ENCODE results near the gene AFAP1L1. TPM values are rescaled to one million over a fixed set of nuclear protein-coding genes. Genes with fewer than 3 reads are reported as not detected.

The AFAP1L1 gene
- total and polyA plus RNA-seq, 2 of the 13 experiments (the other 11 are each of a cell fraction or from before 2014, with no cell fraction given): 0.38 to 1.0 TPM

GRCh38 chr5:149345147-149345891, 73.7 kb downstream of the AFAP1L1 start, which contains the start of gene GRPEL2 (continued):
- TF ChIP-seq ZSCAN29 (CRISPR knock-in tag; conservative IDR thresholded peaks at IDR 0.05) (no peak), SNRNP70 (IDR thresholded peaks at IDR 0.05; ENCODE audit: low read depth, low read length) (no peak), ZNF484 (CRISPR knock-in tag; IDR thresholded peaks at IDR 0.05; ENCODE audit: borderline replicate concordance, low read depth) (no peak), FOXK2 (IDR thresholded peaks at IDR 0.05) (peak; percentile 84), ZNF740 (CRISPR knock-in tag; IDR thresholded peaks at IDR 0.05) (no peak), REXO4 (CRISPR knock-in tag; IDR thresholded peaks at IDR 0.05; ENCODE audit: borderline replicate concordance) (no peak), NFKBIZ (CRISPR knock-in tag; IDR thresholded peaks at IDR 0.05) (peak; percentile 74; the same call in 1 of the 2 replicates), RERE (CRISPR knock-in tag; IDR thresholded peaks at IDR 0.05; ENCODE audit: low read depth) (no peak), HNF4G (IDR thresholded peaks at IDR 0.05; ENCODE audit: borderline replicate concordance, low read depth, low read length) (peak; percentile 27; the same call in 1 of the 2 replicates), HNF4G (CRISPR knock-in tag; IDR thresholded peaks at IDR 0.05; ENCODE audit: borderline replicate concordance, low read depth) (0 out of 2 replicates have a peak, but pooled peaks have one; percentile 19), GABPB1 (CRISPR knock-in tag; IDR thresholded peaks at IDR 0.05) (peak; percentile 98), ATF2 (CRISPR knock-in tag; IDR thresholded peaks at IDR 0.05) (no peak), TCF12 (IDR thresholded peaks at IDR 0.05) (no peak), TCF12 (CRISPR knock-in tag; IDR thresholded peaks at IDR 0.05) (no peak), ZNF83 (CRISPR knock-in tag; IDR thresholded peaks at IDR 0.05; ENCODE audit: borderline replicate concordance) (no peak), PHB2 (IDR thresholded peaks at IDR 0.05; ENCODE audit: partially characterized antibody) (no peak), ZNF549 (CRISPR knock-in tag; IDR thresholded peaks at IDR 0.05) (no peak), ZNF704 (CRISPR knock-in tag; IDR thresholded peaks at IDR 0.05; ENCODE audit: borderline replicate concordance) (peak; percentile 25; the same call in 1 of the 2 replicates), ZNF598 (CRISPR knock-in tag; IDR thresholded peaks at IDR 0.05; ENCODE audit: borderline replicate concordance) (peak; percentile 69), ZNF382 (CRISPR knock-in tag; IDR thresholded peaks at IDR 0.05; ENCODE audit: borderline replicate concordance) (no peak), KDM5A (IDR thresholded peaks at IDR 0.05; ENCODE audit: borderline replicate concordance, low read length) (peak; percentile 86; the same call in 1 of the 2 replicates), MED1 (CRISPR knock-in tag; IDR thresholded peaks at IDR 0.05) (peak; percentile 85)

Data from HepG2 (cell line).